IMR-90 (cell line): Measurements from ENCODE around the gene KCNQ5. TPM values are rescaled to one million over a fixed set of nuclear protein-coding genes. Genes with fewer than 3 reads are reported as not detected.

Source experiments
- ATAC-seq: fragments of 200-7000 bp; cut with Tn5 transposase; 2 replicates; pipeline ENCODE4 v1.9.1; 2020; ENCODE audit warnings: low read depth, mild to moderate bottlenecking, moderate library complexity
- BruUV-seq: library from RNA; stranded (reverse); fragments of 400-500 nt; replicated peaks from 2 replicates; lab custom pipeline; 2021; lab: Mats Ljungman, UMichigan
- CTCF ChIA-PET: fragments of 300-600 bp; formaldehyde crosslinking; extraction: SDS; loops from one replicate; lab custom pipeline; 2021; ENCODE audit warnings: antibody characterized with exemption; lab: Yijun Ruan, JAX
- POLR2A ChIA-PET: fragments of 300-600 bp; sonication (Branson Sonifier 250); formaldehyde crosslinking; loops from one replicate; lab custom pipeline; 2022; ENCODE audit warnings: antibody characterized with exemption; ENCODE audit not compliant: unreplicated experiment; lab: Charles Lee
- DNase-seq: peaks from one replicate; pipeline ENCODE4 v3.0.0; 2013
- H2AFZ ChIP-seq: replicated peaks from 2 replicates; pipeline ENCODE3; 2013; ENCODE audit warnings: low read length, mild to moderate bottlenecking; ENCODE audit not compliant: poor library complexity
- H2AK5ac ChIP-seq: 2 replicates; pipeline ENCODE4 v1.6.1; 2013; ENCODE audit warnings: low read depth, low read length, inconsistent platforms
- H2AK9ac ChIP-seq: replicated peaks from 2 replicates; pipeline ENCODE3; 2013; ENCODE audit warnings: mild to moderate bottlenecking, low read depth, low read length, moderate library complexity; ENCODE audit not compliant: poor library complexity
- H2BK120ac ChIP-seq: 2 replicates; pipeline ENCODE4 v1.6.1; 2013; ENCODE audit warnings: low read depth, low read length, inconsistent platforms
- H2BK15ac ChIP-seq: 3 replicates; pipeline ENCODE4 v1.6.1; 2013; ENCODE audit warnings: low read depth, low read length, inconsistent platforms
- H2BK20ac ChIP-seq: 2 replicates; pipeline ENCODE4 v1.6.1; 2013; ENCODE audit warnings: low read depth, mild to moderate bottlenecking, inconsistent platforms, low read length, moderate library complexity
- H2BK5ac ChIP-seq: 2 replicates; pipeline ENCODE4 v1.6.1; 2013; ENCODE audit warnings: mild to moderate bottlenecking, low read depth, low read length, inconsistent platforms; ENCODE audit not compliant: poor library complexity, severe bottlenecking
- H3K14ac ChIP-seq: replicated peaks from 2 replicates; pipeline ENCODE4 v1.6.1; 2013; ENCODE audit warnings: low read depth, low read length, inconsistent platforms
- H3K18ac ChIP-seq: 2 replicates; pipeline ENCODE4 v1.6.1; 2013; ENCODE audit warnings: low read depth, low read length, control low read depth
- H3K23ac ChIP-seq: 2 replicates; pipeline ENCODE4 v1.6.1; 2013; ENCODE audit warnings: low read depth, low read length, inconsistent platforms
- H3K27ac ChIP-seq: 2 replicates; pipeline ENCODE4 v1.5.1; 2013; ENCODE audit warnings: mild to moderate bottlenecking, control low read depth, low read length; ENCODE audit not compliant: insufficient read depth
- H3K27me3 ChIP-seq: 2 replicates; pipeline ENCODE4 v1.6.1; 2013; ENCODE audit warnings: low read length; ENCODE audit not compliant: control insufficient read depth, insufficient read depth
- H3K36me3 ChIP-seq: 2 replicates; pipeline ENCODE4 v1.6.1; 2013; ENCODE audit warnings: low read length, mixed read lengths; ENCODE audit not compliant: control insufficient read depth, insufficient read depth
- H3K4ac ChIP-seq: 2 replicates; pipeline ENCODE4 v1.6.1; 2013; ENCODE audit warnings: low read depth, low read length, inconsistent platforms
- H3K4me1 ChIP-seq: 2 replicates; pipeline ENCODE4 v1.6.1; 2013; ENCODE audit warnings: low read length, mixed read lengths; ENCODE audit not compliant: control insufficient read depth, insufficient read depth
- H3K4me2 ChIP-seq: 2 replicates; pipeline ENCODE4 v1.6.1; 2013; ENCODE audit warnings: low read depth, mild to moderate bottlenecking, control low read depth, low read length, moderate library complexity
- H3K4me3 ChIP-seq: 2 replicates; pipeline ENCODE4 v1.5.1; 2013; ENCODE audit warnings: low read depth, mild to moderate bottlenecking, control low read depth, low read length, moderate library complexity; ENCODE audit not compliant: insufficient read depth
- H3K56ac ChIP-seq: 2 replicates; pipeline ENCODE4 v1.6.1; 2013; ENCODE audit warnings: low read length, inconsistent platforms; ENCODE audit not compliant: insufficient read depth; ENCODE audit errors: extremely low read depth
- H3K79me1 ChIP-seq, 2 experiments: 2 replicates each; pipeline ENCODE4 v1.6.1; 2013; ENCODE audit warnings: low read length in 2 of 2, inconsistent platforms in 1 of 2, low read depth in 1 of 2
- H3K9ac ChIP-seq: 2 replicates; pipeline ENCODE4 v1.6.1; 2013; ENCODE audit warnings: low read depth, low read length, control low read depth
- H3K9me1 ChIP-seq: 2 replicates; pipeline ENCODE4 v1.6.1; 2013; ENCODE audit warnings: low read length, inconsistent platforms; ENCODE audit not compliant: insufficient read depth
- H3K9me3 ChIP-seq: 2 replicates; pipeline ENCODE4 v1.6.1; 2013; ENCODE audit warnings: low read length; ENCODE audit not compliant: control insufficient read depth, insufficient read depth
- H4K20me1 ChIP-seq: 2 replicates; pipeline ENCODE4 v1.6.1; 2013; ENCODE audit warnings: low read length, inconsistent platforms; ENCODE audit not compliant: insufficient read depth
- H4K5ac ChIP-seq: 2 replicates; pipeline ENCODE4 v1.6.1; 2013; ENCODE audit warnings: mild to moderate bottlenecking, low read depth, low read length, control low read depth
- H4K8ac ChIP-seq, 2 experiments: 2 replicates each; pipeline ENCODE4 v1.6.1; 2013; ENCODE audit warnings: low read depth in 2 of 2, low read length in 2 of 2, control low read depth in 1 of 2, inconsistent platforms in 1 of 2
- H4K91ac ChIP-seq: 2 replicates; pipeline ENCODE4 v1.6.1; 2013; ENCODE audit warnings: low read depth, low read length, inconsistent platforms; ENCODE audit not compliant: insufficient read depth
- CEBPB ChIP-seq: IDR thresholded peaks from 2 replicates; pipeline ENCODE4 v1.6.1; 2012; ENCODE audit warnings: low read depth, low read length, improper control_type of control experiment
- RCOR1 ChIP-seq: IDR thresholded peaks from 2 replicates; pipeline ENCODE4 v1.6.1; 2012; ENCODE audit warnings: mild to moderate bottlenecking, low read length, improper control_type of control experiment; ENCODE audit not compliant: insufficient replicate concordance
- WGBS, 2 experiments: methylation state at CpG; one replicate each; pipeline versions ENCODE4 v1.1.5 to v1.1.7; 2013; ENCODE audit warnings: missing lambda C conversion rate in 2 of 2; ENCODE audit not compliant: insufficient read length in 1 of 2; ENCODE audit errors: extremely low coverage in 2 of 2; 5-methylcytosine and 5-hydroxymethylcytosine counted together
- dilution Hi-C: fragments of 300-500 bp; cut with HindIII; formaldehyde crosslinking; loops from one replicate; pipeline ENCODE4 v1.14.3; 2018; ENCODE audit warnings: low sequenced_read_pairs; ENCODE audit not compliant: unreplicated experiment
- in situ Hi-C: fragments of 300-500 bp; cut with MboI; formaldehyde crosslinking; loops from 3 replicates; pipeline ENCODE4 v1.14.3; 2019; ENCODE audit warnings: low sequenced_read_pairs, inconsistent platforms, mixed read lengths
- intact Hi-C: fragments of 100-400 bp; cut with micrococcal nuclease; formaldehyde crosslinking; loops from 2 replicates; pipeline ENCODE4 v1.10.0; 2022
- polyA plus RNA-seq, 3 experiments: library from polyadenylated mRNA; depleted of rRNA; stranded (reverse); fragments of >200 nt; gene quantifications; 2 replicates each; pipeline ENCODE4 v1.2.3, GENCODE V29; 2012; ENCODE audit warnings: low replicate concordance in 1 of 3
- total RNA-seq: library from RNA; depleted of rRNA; stranded (reverse); fragments of >200 nt; gene quantifications from 2 replicates; pipeline ENCODE4 v1.2.3, GENCODE V29; 2012
- TF ChIP-seq, protein P1 (sequence below): fragments of 150-350 bp; IDR thresholded peaks from 2 replicates; pipeline ENCODE4 v1.6.1; 2017; ENCODE audit warnings: mild to moderate bottlenecking, antibody characterized with exemption, low read length, low read depth

KCNQ5 gene
- total and polyA plus RNA-seq, 2 of the 4 experiments (the other 2 are of a cell fraction) = 0.75 to 1.3 TPM

DNA sequence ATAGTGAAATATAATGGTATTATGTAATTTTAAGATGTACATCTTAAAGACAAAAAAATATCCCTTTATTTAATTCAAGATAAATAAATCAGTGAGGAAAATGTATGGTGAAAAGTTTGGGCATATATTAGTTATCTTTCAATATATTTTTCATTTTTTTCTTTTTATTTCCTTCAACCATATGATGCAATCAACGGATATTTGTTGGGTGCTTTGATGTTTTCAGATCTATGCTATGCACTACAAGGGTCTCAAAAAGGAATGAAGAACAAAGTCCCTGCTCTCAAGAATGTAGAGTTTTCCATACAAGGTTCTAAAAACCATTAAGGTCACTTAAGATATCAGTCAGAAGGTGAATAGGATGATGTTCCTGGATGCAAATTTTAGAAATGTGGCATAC, 345.5 kb downstream of the KCNQ5 start:
- peak overlapping the region; percentile 25; the same call in 1 of the 2 replicates for H2BK20ac ChIP-seq
- H2AK5ac ChIP-seq = no peak overlapping the region
- in situ Hi-C loops (no loop called here), dilution Hi-C loops (no loop called here), intact Hi-C loops (no loop called here)
- no peaks in the 10 kb centered on the region; the same call in 1 of the 2 replicates for H3K9me1 ChIP-seq
- H4K20me1 ChIP-seq = no peaks in the 10 kb centered on the region
- BruUV-seq = no TSS peak
- H3K4ac ChIP-seq = no peak overlapping the region
- no peak overlapping the region for H3K14ac ChIP-seq
- no peak overlapping the region for H3K4me3 ChIP-seq
- no peaks in the 10 kb centered on the region for H3K79me1 ChIP-seq
- H4K5ac ChIP-seq = no peak overlapping the region
- no peak overlapping the region for H3K23ac ChIP-seq
- DNase-seq = no peak
- ChIA-PET POLR2A (no interaction called here), CTCF (no interaction called here)
- no peak overlapping the region for H2AK9ac ChIP-seq
- WGBS, 2 experiments = no CpG with 5 or more reads among the region's 1 CpG
- no peaks in the 10 kb centered on the region for H3K27me3 ChIP-seq
- H2BK120ac ChIP-seq = no peak overlapping the region
- H3K56ac ChIP-seq = no peak overlapping the region
- H3K9me3 ChIP-seq = no peaks in the 10 kb centered on the region
- no peak overlapping the region for H2BK5ac ChIP-seq
- H2BK15ac ChIP-seq = no peak overlapping the region
- H3K18ac ChIP-seq = no peak overlapping the region
- H3K27ac ChIP-seq = no peak overlapping the region
- H3K4me2 ChIP-seq = no peak overlapping the region
- H3K36me3 ChIP-seq = no peaks in the 10 kb centered on the region
- no peak overlapping the region for H3K9ac ChIP-seq
- H2AFZ ChIP-seq = no peak overlapping the region
- H4K91ac ChIP-seq = no peak overlapping the region
- no peaks in the 10 kb centered on the region for H3K4me1 ChIP-seq
- TF ChIP-seq, protein P1, sequence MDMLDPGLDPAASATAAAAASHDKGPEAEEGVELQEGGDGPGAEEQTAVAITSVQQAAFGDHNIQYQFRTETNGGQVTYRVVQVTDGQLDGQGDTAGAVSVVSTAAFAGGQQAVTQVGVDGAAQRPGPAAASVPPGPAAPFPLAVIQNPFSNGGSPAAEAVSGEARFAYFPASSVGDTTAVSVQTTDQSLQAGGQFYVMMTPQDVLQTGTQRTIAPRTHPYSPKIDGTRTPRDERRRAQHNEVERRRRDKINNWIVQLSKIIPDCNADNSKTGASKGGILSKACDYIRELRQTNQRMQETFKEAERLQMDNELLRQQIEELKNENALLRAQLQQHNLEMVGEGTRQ = no peak
- peak; percentile 51; the same call in 1 of the 2 replicates for TF ChIP-seq CEBPB
- TF ChIP-seq RCOR1 = no peak
- H4K8ac ChIP-seq = peak overlapping the region in 1 of 2 experiments; percentile 12; a peak in 1 of 4 replicates
- ATAC-seq = no peak
